Limb (tissue), 2 donors: ENCODE data around the gene CD226.
"Not testable (repeated sequence)": the region's sequence is repeated elsewhere in the genome, so short reads cannot be mapped to it uniquely, and the experiment has no call there.

Experiments
- DNase-seq, 2 donors: peaks; one replicate each; pipeline ENCODE4 v3.0.0-alpha.2; 2016; ENCODE audit errors: extremely low spot score in 2 of 2

The CD226 gene

GRCh38 chr18:69947361-69948133 is at the start of gene CD226:
Gene CD226, minus strand, starts transcription at chr18:69947873. Its CDS starts 467 bp downstream, at chr18:69947406.
- DNase-seq = no peak

- no peak for DNase-seq
These were observed 49.5 kb upstream of the CD226 start for GRCh38 chr18:69996951-69997798.

- DNase-seq = no peak
These were observed 48.7 kb upstream of the CD226 start for GRCh38 chr18:69996417-69996816.

- DNase-seq = no peak
These were observed 48.1 kb upstream of the CD226 start for GRCh38 chr18:69995774-69996173.

- DNase-seq = no peak
These were observed 45.1 kb upstream of the CD226 start for GRCh38 chr18:69992776-69993175.

- no peak for DNase-seq
These were observed 40.2 kb upstream of the CD226 start for GRCh38 chr18:69987870-69988269.

- DNase-seq = no peak
These were observed 37.6 kb upstream of the CD226 start for GRCh38 chr18:69985239-69985638.

- no peak for DNase-seq
These were observed 34.7 kb upstream of the CD226 start for GRCh38 chr18:69982417-69982816.

- no peak for DNase-seq
These were observed 34.3 kb upstream of the CD226 start for GRCh38 chr18:69981948-69982347.

GRCh38 chr18:69980982-69981804 is 33.5 kb upstream of the CD226 start:
- DNase-seq = no peak

GRCh38 chr18:69980509-69980908 is 32.8 kb upstream of the CD226 start:
- no peak for DNase-seq

GRCh38 chr18:69978732-69979715 is 31.4 kb upstream of the CD226 start:
- no peak for DNase-seq

GRCh38 chr18:69975294-69975693 is 27.6 kb upstream of the CD226 start:
- DNase-seq = not testable (repeated sequence)

- DNase-seq = no peak
These were observed 26.7 kb upstream of the CD226 start for GRCh38 chr18:69974365-69974764.

- DNase-seq = no peak
These were observed 21.8 kb upstream of the CD226 start for GRCh38 chr18:69969491-69969890.

- no peak for DNase-seq
These were observed 20.4 kb upstream of the CD226 start for GRCh38 chr18:69968039-69968438.

GRCh38 chr18:69963196-69963595 is 15.5 kb upstream of the CD226 start:
- DNase-seq = no peak

- no peak for DNase-seq
These were observed 14.0 kb upstream of the CD226 start for GRCh38 chr18:69961718-69962117.

GRCh38 chr18:69958422-69958821 is 10.7 kb upstream of the CD226 start:
- DNase-seq = no peak

- DNase-seq = no peak
These were observed 10.1 kb upstream of the CD226 start for GRCh38 chr18:69957747-69958146.
